ENCODE data around the gene ADH4.

DNA sequence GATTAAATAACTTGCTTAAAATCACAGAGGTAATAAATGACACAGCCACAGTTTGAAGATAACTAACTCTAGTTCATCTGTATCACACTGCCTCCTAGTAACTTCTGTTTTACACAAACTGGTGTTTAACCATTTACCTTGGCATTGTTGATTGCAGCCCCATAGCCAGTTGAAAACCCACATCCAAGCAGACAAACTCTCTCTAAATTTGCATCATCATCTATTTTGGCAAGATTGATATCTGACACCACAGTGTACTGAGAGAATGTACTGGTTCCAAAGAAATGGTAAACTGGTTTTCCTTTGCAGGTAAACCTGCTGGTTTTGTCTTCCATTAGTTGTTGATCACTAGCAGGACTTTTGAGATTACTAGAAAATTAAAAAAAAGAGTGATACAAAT, 7.8 kb downstream of the ADH4 start:
- TF ChIP-seq, protein P1, sequence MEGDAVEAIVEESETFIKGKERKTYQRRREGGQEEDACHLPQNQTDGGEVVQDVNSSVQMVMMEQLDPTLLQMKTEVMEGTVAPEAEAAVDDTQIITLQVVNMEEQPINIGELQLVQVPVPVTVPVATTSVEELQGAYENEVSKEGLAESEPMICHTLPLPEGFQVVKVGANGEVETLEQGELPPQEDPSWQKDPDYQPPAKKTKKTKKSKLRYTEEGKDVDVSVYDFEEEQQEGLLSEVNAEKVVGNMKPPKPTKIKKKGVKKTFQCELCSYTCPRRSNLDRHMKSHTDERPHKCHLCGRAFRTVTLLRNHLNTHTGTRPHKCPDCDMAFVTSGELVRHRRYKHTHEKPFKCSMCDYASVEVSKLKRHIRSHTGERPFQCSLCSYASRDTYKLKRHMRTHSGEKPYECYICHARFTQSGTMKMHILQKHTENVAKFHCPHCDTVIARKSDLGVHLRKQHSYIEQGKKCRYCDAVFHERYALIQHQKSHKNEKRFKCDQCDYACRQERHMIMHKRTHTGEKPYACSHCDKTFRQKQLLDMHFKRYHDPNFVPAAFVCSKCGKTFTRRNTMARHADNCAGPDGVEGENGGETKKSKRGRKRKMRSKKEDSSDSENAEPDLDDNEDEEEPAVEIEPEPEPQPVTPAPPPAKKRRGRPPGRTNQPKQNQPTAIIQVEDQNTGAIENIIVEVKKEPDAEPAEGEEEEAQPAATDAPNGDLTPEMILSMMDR (conservative IDR thresholded peaks at IDR 0.05; ENCODE audit: low read depth, low read length): no peak
- TF ChIP-seq EZH2 (IDR thresholded peaks at IDR 0.05; ENCODE audit: borderline replicate concordance, low read depth, low read length, poor library complexity, severe bottlenecking): no peak

All from A673 (cell line).